GM19238 (cell line): ENCODE measurements around the gene TUBA1C.
A peak's percentile ranks its signal among the peaks of the same experiment; 100 is the strongest.

ENCODE experiments used
- DNase-seq: peaks from one replicate; pipeline ENCODE4 v3.0.0; 2011; ENCODE audit warnings: low spot score; ENCODE audit not compliant: insufficient read length

The TUBA1C gene

DNA sequence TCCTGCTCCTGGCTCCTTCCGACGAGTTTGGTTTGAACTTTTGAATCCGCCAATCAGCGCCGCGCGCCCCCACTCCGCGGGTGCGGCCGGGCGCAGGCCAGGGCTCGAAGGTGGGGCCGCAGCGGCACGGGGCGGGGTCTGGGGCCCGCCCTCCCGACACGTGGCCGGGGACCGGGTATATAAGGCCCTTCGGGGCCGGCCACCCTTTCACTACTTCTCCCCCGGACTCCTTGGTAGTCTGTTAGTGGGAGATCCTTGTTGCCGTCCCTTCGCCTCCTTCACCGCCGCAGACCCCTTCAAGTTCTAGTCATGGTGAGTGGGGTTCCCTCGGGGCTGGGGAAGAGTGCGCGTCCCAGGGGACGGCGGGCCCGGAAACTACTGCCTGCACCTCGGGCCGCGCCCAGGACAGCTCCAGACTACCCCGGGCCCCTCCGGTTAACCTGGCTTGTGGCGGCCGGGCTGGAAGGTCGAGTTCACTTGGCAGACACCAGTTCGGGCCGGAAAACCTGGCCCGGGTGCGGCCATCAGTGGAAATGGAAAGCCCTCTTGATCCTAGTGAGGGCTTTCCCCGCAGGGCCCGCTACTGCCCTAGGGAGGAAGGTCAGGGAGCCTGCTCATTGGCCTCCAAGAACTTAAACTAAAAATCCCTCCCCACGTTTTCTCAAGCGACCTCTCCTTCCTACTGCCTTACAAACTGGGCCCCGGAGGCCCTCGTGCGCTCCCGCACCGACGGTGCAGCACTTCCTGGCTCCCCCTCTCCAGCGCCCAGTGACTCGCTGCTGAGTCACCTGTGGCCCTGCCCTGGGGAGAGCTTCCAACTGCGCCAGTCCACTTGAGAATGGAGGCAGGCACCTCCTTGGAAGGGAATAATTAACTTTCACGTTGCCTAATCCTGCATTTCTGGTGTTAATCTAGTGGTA lies at the start of gene TUBA1C:
TUBA1C (plus strand) TSS at position 210 of the 920 bp plus-strand sequence; CDS start at position 310, 100 bp downstream.
- peak; percentile 96 for DNase-seq

- no peak for DNase-seq
These were observed 45.4 kb upstream of the TUBA1C start for GRCh38 chr12:49219417-49220026.

GRCh38 chr12:49220972-49221371 lies 43.9 kb upstream of the TUBA1C start:
- DNase-seq, result no peak

GRCh38 chr12:49223122-49223521 lies 41.8 kb upstream of the TUBA1C start:
- no peak for DNase-seq

GRCh38 chr12:49223590-49224369 lies 41.1 kb upstream of the TUBA1C start:
- DNase-seq, result no peak

DNA sequence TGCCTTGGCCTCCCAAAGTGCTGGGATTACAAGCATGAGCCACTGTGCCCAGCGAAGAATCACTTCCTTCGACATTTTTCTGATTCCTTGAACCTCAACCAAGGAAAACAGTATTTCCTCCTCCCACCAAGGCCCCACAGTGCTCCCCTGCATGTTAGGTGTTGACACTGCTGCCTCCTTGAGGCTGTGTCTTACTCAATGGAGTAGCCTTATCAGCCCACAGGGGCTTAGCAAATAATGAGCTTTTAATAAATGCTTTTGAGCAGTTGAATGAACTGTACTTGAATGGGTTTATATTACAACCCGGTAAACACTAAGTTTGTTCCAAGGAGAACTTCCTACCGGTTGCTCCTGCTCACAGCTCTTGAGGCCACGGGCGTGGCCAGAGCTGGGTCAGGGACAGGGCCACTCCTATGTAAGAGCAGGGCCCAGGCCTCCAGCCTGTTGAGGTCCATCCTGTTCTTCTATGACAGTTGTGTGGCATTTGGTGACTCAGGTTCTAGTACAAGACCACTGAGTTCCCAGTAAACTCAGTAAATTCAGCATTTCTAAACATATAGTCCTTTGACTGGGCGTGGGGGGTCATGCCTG lies 39.2 kb upstream of the TUBA1C start:
- no peak for DNase-seq

DNA sequence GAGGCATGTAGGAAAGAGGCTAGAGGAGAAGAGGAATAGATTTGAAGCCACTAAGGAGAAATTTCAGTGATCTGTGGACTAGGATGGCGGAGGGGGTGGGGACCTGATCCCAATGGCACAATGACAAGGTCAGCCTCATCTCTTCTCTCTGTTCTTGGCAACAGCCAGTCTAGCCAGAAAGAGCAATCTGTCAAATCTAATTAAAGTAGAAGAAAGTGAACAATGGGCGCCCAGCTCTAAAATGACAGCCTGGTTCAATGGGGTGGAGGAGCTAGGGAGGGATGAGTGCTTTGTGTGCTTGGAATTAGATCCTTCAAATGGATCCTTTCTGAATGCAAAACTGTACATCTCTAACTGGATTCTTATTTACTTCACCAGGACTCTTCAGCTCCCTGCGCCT lies 37.2 kb upstream of the TUBA1C start:
- no peak for DNase-seq

GRCh38 chr12:49228653-49229052 lies 36.2 kb upstream of the TUBA1C start:
- no peak for DNase-seq

GRCh38 chr12:49230176-49230804 lies 34.6 kb upstream of the TUBA1C start:
- no peak for DNase-seq

- DNase-seq, result no peak
These were observed 34.1 kb upstream of the TUBA1C start for GRCh38 chr12:49230805-49231194.

DNA sequence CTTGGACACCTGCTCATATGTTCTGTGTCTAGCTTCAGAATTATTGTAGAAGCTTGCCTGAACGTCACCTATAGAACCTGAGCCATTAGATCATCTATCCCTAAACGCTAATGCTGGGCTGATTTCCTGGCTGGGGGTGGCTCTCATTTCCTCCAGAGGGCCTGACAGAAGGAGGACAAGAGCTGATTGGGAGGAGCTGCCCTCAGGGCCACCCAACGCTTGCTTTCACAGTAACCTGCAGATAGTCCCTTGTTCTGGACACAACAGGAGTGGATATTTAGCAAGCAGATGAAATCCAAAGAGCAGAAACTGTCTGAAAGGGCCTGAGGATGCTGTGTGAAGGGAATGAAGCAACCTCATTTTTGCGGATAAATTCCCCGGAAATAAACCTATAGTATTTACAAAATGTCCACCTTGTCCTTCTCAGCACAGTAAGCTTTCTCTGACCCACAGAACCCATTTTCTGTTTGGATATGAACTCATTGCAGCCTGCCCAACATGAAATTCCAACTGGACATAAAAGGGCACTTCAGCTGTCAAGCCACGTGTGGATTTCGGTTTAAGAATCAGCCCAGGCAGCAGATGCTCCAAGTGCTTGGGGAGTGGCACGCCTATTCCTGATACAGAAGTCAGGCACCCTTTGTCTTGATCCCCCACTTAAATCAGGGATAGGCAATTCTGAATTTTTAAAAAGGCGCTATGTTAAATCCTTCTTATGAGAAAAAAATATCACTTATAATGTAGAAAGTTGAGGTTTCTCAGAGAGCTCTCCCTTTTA lies 32.8 kb upstream of the TUBA1C start:
- no peak for DNase-seq

DNA sequence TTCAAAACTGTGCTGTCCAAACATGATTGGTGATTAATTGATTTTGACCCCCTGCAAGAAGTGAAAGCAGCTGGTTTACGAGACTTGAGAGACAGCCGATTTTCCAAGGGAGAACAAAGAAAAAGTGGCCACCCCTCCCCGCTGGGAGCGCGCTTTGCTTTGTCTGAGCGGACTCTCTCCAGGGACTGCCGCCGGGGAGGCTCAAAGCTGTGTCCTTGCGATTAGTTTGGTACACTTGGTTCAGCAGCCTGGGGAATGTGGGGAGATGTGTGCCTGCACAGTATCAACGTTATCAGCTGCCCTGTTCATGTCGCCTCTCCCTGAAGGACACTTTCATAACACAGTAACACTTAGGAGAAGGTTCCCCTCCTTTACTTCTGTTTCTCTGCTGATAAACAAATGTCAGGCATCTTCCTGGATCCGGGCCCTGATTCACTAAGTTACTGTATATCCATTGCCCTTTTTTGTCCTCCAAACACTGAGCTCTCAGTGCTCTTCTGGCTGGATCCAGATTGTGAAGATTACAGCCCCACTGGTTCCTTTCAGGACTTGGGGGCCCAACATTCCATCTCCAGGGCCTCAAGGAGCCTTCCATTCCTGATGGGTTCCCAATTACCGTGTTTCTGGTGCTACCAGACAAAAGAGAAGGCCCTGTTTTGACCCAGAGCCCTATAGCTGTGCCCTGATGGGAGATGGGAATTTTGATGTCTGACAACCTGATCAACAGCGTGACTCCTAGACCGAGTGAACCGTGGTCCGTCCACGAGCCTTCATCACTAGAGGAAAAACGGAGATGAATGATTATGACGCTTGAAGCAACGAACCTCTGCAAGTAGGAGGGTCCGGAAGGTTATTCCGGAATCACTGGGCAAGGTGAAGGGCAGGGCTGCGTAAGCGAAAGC lies 31.7 kb upstream of the TUBA1C start:
- no peak for DNase-seq

- no peak for DNase-seq
These were observed 30.9 kb upstream of the TUBA1C start for GRCh38 chr12:49233842-49234526.

- DNase-seq, result no peak
These were observed 28.5 kb upstream of the TUBA1C start for GRCh38 chr12:49236423-49236822.

DNA sequence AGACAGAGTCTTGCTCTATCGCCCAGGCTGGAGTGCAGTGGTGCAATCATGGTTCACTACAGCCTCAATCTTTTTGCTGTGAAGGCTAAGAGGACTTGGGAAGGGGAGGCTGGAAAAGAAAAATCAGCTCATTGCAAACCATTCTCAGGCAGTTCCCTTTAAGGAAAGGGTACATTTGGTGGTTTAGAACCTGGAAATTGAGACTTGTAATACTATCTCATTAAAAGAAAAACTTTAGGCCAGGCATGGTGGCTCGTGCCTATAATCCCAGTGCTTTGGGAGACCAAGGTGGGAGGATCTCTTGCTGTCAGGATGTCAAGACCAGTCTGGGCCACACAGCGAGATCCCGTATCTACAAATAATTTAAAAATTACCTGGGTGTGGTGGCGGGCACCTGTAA lies 21.3 kb upstream of the TUBA1C start:
- no peak for DNase-seq

GRCh38 chr12:49244176-49244575 lies 20.7 kb upstream of the TUBA1C start:
- no peak for DNase-seq

GRCh38 chr12:49251357-49251756 lies 13.5 kb upstream of the TUBA1C start:
- no peak for DNase-seq

GRCh38 chr12:49253033-49253623 lies 11.8 kb upstream of the TUBA1C start:
- no peak for DNase-seq
